Esophagus squamous epithelium (tissue), 5 donors: ENCODE data around the gene NUP35. TPM values are rescaled to one million over a fixed set of nuclear protein-coding genes. Genes with fewer than 3 reads are reported as not detected.
"Not testable (repeated sequence)": the region's sequence is repeated elsewhere in the genome, so short reads cannot be mapped to it uniquely, and the experiment has no call there.

Source experiments
- DNase-seq: peaks from one replicate; lab custom pipeline; 2025; lab: John Stamatoyannopoulos, UW
- H3K27ac ChIP-seq, 4 donors: fragments of 200-600 bp; sonication (generic); one replicate each; pipeline ENCODE4 v1.5.1; 2016 to 2019; ENCODE audit warnings: mild to moderate bottlenecking in 1 of 4
- H3K27me3 ChIP-seq, 4 donors: fragments of 200-600 bp; sonication (generic); 1 replicate in 3 of 4; 2 replicates in 1 of 4; pipeline versions ENCODE4 v1.5.1 to v1.6.0; 2017 to 2021; ENCODE audit warnings: antibody characterized with exemption in 1 of 4
- H3K36me3 ChIP-seq, 3 donors: fragments of 200-600 bp; sonication (generic); one replicate each; pipeline ENCODE4 v1.5.1; 2016 to 2019
- H3K4me1 ChIP-seq, 3 donors: fragments of 200-600 bp; sonication (generic); one replicate each; pipeline ENCODE4 v1.5.1; 2017 to 2019
- H3K4me3 ChIP-seq, 4 donors: fragments of 200-600 bp; sonication (generic); 1 replicate in 3 of 4; 2 replicates in 1 of 4; pipeline ENCODE4 v1.5.1; 2016 to 2019; ENCODE audit warnings: mild to moderate bottlenecking in 2 of 4, moderate library complexity in 1 of 4
- H3K9me3 ChIP-seq, 3 donors: fragments of 200-600 bp; sonication (generic); one replicate each; pipeline ENCODE4 v1.5.1; 2016 to 2019
- CTCF ChIP-seq, 6 experiments: fragments of 450-650 bp in 4 of 6; fragments of 200-600 bp in 2 of 6; sonication (generic) in 2 of 6; IDR thresholded peaks; one replicate each; pipeline ENCODE4 v1.5.1; 2016 to 2019; ENCODE audit warnings: antibody characterized with exemption in 6 of 6, mild to moderate bottlenecking in 4 of 6, moderate library complexity in 4 of 6
- POLR2A ChIP-seq, 4 donors: fragments of 450-650 bp; IDR thresholded peaks; one replicate each; pipeline ENCODE4 v1.6.1; 2017; ENCODE audit warnings: antibody characterized with exemption in 4 of 4, mild to moderate bottlenecking in 4 of 4, moderate library complexity in 3 of 4
- WGBS, 2 donors: methylation state at CpG; one replicate each; pipeline ENCODE4 v1.1.5; 2018; 5-methylcytosine and 5-hydroxymethylcytosine counted together
- intact Hi-C: fragments of 100-400 bp; cut with DNase I; formaldehyde crosslinking; loops from one replicate; pipeline ENCODE4 v1.15.0; 2022
- total RNA-seq, 4 donors: library from RNA; depleted of rRNA; stranded (reverse); fragments of >200 nt; gene quantifications; one replicate each; pipeline ENCODE4 v1.1.0, GENCODE V29; 2016
- donor health status: DM: yes; HTN: yes; CAD: no.

Gene NUP35
- total RNA-seq, 4 donors from 2014 or later, result 7.8 to 25.4 (median 15.6) TPM

GRCh38 chr2:183157131-183157530 lies 32.9 kb downstream of the NUP35 start:
- H3K36me3 ChIP-seq, result peaks cover 0 to 80% (median 5%) of the 10 kb centered on the region in 3 donors
- intact Hi-C loops, result no loop called here

DNA sequence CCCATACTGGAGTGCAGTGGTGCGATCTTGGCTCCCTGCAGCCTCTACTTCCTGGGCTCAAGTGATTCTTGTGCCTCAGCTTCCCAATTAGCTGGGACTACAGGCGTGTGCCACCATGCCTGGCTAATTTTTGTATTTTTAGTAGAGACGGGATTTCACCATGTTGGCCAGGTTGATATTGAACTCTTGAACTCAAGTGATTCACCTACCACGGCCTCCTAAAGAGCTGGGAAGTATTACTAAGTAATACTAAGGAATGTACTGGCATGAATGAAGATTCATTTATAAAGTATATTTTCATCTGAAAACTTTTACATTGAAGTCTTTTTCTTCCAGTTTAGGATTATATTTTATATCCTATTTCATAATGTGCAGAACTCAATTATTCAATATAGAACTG lies 38.1 kb downstream of the NUP35 start:
- H3K4me1 ChIP-seq, result no peaks in the 10 kb centered on the region
- no peak overlapping the region for H3K27ac ChIP-seq
- H3K4me3 ChIP-seq, result no peak overlapping the region
- no peaks in the 10 kb centered on the region for H3K9me3 ChIP-seq
- no peaks in the 10 kb centered on the region for H3K27me3 ChIP-seq
- TF ChIP-seq CTCF (IDR thresholded peaks at IDR 0.05) (no peak), POLR2A (IDR thresholded peaks at IDR 0.05) (no peak)
- no peak for DNase-seq
- 59 to 63% methylated on average over 4 of the region's 4 CpGs for WGBS, 2 donors
- H3K36me3 ChIP-seq, result peaks cover 0 to 78% (median 5%) of the 10 kb centered on the region in 3 donors
- intact Hi-C loops, result no loop called here

More at GRCh38 chr2:183157131-183157530, 32.9 kb downstream of the NUP35 start:
- Histone ChIP-seq H3K4me3 (no peak overlapping the region), H3K4me1 (no peaks in the 10 kb centered on the region), H3K9me3 (no peaks in the 10 kb centered on the region), H3K27ac (no peak overlapping the region), H3K27me3 (no peaks in the 10 kb centered on the region)
- no peak for DNase-seq
- TF ChIP-seq POLR2A (IDR thresholded peaks at IDR 0.05), result no peak
- no peak for TF ChIP-seq CTCF (IDR thresholded peaks at IDR 0.05)
- WGBS, 2 donors, result 84 to 86% methylated on average over 4 of the region's 4 CpGs

- no peak overlapping the region for H3K27ac ChIP-seq
- H3K9me3 ChIP-seq, result no peaks in the 10 kb centered on the region
- peaks cover 0 to 5% (median 0%) of the 10 kb centered on the region in 3 donors for H3K4me1 ChIP-seq
- no peaks in the 10 kb centered on the region for H3K27me3 ChIP-seq
- peaks cover 0 to 64% (median 5%) of the 10 kb centered on the region in 3 donors for H3K36me3 ChIP-seq
- 83 to 86% methylated on average over 6 of the region's 6 CpGs for WGBS, 2 donors
- no peak for TF ChIP-seq CTCF (IDR thresholded peaks at IDR 0.05)
- TF ChIP-seq POLR2A (IDR thresholded peaks at IDR 0.05), result no peak
- intact Hi-C loops, result no loop called here
- DNase-seq, result no peak
- H3K4me3 ChIP-seq, result no peak overlapping the region
Observed at GRCh38 chr2:183163821-183164649, 39.8 kb downstream of the NUP35 start.

DNA sequence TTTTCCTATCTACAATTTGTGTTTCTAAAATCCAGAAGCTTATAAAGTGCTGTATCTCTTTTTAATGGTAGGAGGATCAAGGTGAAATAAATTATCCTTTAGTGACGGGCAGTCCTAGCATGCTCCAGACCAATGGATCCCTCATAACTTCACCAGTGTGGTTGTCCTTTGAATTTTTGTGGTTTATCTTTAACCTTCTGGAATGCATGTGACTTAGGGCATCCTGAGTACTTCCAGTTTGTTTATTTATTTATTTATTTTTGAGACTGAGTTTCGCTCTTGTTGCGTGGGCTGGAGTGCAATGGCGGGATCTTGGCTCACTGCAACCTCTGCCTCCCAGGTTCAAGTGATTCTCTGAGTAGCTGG lies 40.4 kb downstream of the NUP35 start:
- Histone ChIP-seq H3K9me3 (no peaks in the 10 kb centered on the region), H3K4me1 (peaks cover 0 to 10% (median 0%) of the 10 kb centered on the region in 3 donors), H3K36me3 (peaks cover 0 to 58% (median 5%) of the 10 kb centered on the region in 3 donors), H3K27ac (no peak overlapping the region), H3K4me3 (no peak overlapping the region), H3K27me3 (no peaks in the 10 kb centered on the region)
- intact Hi-C loops, result no loop called here
- TF ChIP-seq CTCF (IDR thresholded peaks at IDR 0.05), result no peak
- no peak for TF ChIP-seq POLR2A (IDR thresholded peaks at IDR 0.05)
- DNase-seq, result no peak
- whole genome bisulfite sequencing, 2 donors, result 100% methylated on average over 1 to 4 of the region's 4 CpGs

DNA sequence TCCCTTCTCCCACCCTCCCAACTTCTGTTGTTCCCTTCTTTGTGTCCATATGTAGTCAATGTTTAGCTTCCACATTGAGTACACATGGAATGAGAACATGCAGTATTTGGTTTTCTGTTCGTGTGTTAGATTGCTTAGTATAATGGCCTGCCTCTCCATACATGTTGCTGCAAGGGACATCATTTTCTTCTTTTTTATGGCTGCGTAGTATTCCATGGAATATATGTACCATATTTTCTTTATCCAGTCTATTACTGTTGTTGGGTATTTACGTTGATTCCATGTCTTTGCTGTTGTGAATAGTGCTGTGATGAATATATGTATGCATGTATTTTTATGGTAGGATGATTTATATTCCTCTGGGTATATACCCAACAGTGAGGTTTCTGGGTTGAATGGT lies 42.0 kb downstream of the NUP35 start:
- no peaks in the 10 kb centered on the region for H3K9me3 ChIP-seq
- H3K27me3 ChIP-seq, result no peaks in the 10 kb centered on the region
- intact Hi-C loops, result no loop called here
- H3K4me3 ChIP-seq, result no peak overlapping the region
- 92 to 93% methylated on average over 3 of the region's 3 CpGs for WGBS, 2 donors
- peaks cover 0 to 10% (median 0%) of the 10 kb centered on the region in 3 donors for H3K4me1 ChIP-seq
- TF ChIP-seq CTCF (IDR thresholded peaks at IDR 0.05) (no peak), POLR2A (IDR thresholded peaks at IDR 0.05) (no peak)
- DNase-seq, result no peak
- H3K36me3 ChIP-seq, result peaks cover 0 to 43% (median under 1%) of the 10 kb centered on the region in 3 donors
- H3K27ac ChIP-seq, result no peak overlapping the region

- DNase-seq, H3K27ac ChIP-seq, intact Hi-C loops, H3K4me3 ChIP-seq, H3K27me3 ChIP-seq, H3K4me1 ChIP-seq, H3K9me3 ChIP-seq: not testable (repeated sequence)
- 53 to 71% methylated on average over 5 of the region's 5 CpGs for WGBS, 2 donors
- H3K36me3 ChIP-seq, result peaks cover 0 to 36% (median 0%) of the 10 kb centered on the region in 3 donors
Observed at GRCh38 chr2:183166976-183167375, 42.7 kb downstream of the NUP35 start.
